GM18502 (cell line): Measurements from ENCODE around the gene ASPN.

ENCODE experiments used
- ATAC-seq: cut with Tn5 transposase; IDR thresholded peaks from one replicate; pipeline ENCODE4 v1.9.1; 2021; ENCODE audit warnings: mild to moderate bottlenecking; ENCODE audit not compliant: unreplicated experiment, poor library complexity

ASPN gene

GRCh38 chr9:92482329-92482728 is at the start of gene ASPN:
ASPN (minus strand) TSS chr9:92482506.
- no peak for ATAC-seq

GRCh38 chr9:92530893-92531292 is 48.6 kb upstream of the ASPN start:
- ATAC-seq: no peak

- ATAC-seq: no peak
Measured at GRCh38 chr9:92529124-92529523, 46.8 kb upstream of the ASPN start.

GRCh38 chr9:92528522-92528849 is 46.2 kb upstream of the ASPN start:
- ATAC-seq: no peak

GRCh38 chr9:92527832-92528521 is 45.7 kb upstream of the ASPN start:
- ATAC-seq: no peak

GRCh38 chr9:92527291-92527828 is 45.1 kb upstream of the ASPN start:
- no peak for ATAC-seq

GRCh38 chr9:92525306-92525705 is 43.0 kb upstream of the ASPN start:
- ATAC-seq: no peak

GRCh38 chr9:92524881-92525280 is 42.6 kb upstream of the ASPN start:
- ATAC-seq: no peak

- no peak for ATAC-seq
Measured at GRCh38 chr9:92522983-92523970, 41.0 kb upstream of the ASPN start.

GRCh38 chr9:92520837-92521236 is 38.5 kb upstream of the ASPN start:
- ATAC-seq: no peak

GRCh38 chr9:92518199-92518598 is 35.9 kb upstream of the ASPN start:
- no peak for ATAC-seq

GRCh38 chr9:92517046-92517445 is 34.7 kb upstream of the ASPN start:
- ATAC-seq: no peak

GRCh38 chr9:92516521-92516920 is 34.2 kb upstream of the ASPN start:
- ATAC-seq: no peak

- no peak for ATAC-seq
Measured at GRCh38 chr9:92514635-92515034, 32.3 kb upstream of the ASPN start.

GRCh38 chr9:92513349-92513748 is 31.0 kb upstream of the ASPN start:
- no peak for ATAC-seq

GRCh38 chr9:92512622-92513021 is 30.3 kb upstream of the ASPN start:
- no peak for ATAC-seq

- no peak for ATAC-seq
Measured at GRCh38 chr9:92510747-92511146, 28.4 kb upstream of the ASPN start.

- ATAC-seq: no peak
Measured at GRCh38 chr9:92509050-92509449, 26.7 kb upstream of the ASPN start.

- no peak for ATAC-seq
Measured at GRCh38 chr9:92508018-92508820, 25.9 kb upstream of the ASPN start.

- ATAC-seq: no peak
Measured at GRCh38 chr9:92507496-92507895, 25.2 kb upstream of the ASPN start.

GRCh38 chr9:92507005-92507404 is 24.7 kb upstream of the ASPN start:
- no peak for ATAC-seq
